MM.1S (cell line): Measurements from ENCODE around the gene TMPRSS13.

Experiments
- CTCF ChIP-seq: fragments of 300-600 bp; sonication (generic); IDR thresholded peaks from 2 replicates; pipeline ENCODE4 v1.5.1; 2016; ENCODE audit warnings: antibody characterized with exemption, low read length, mixed read lengths
- EZH2 ChIP-seq: fragments of 300-600 bp; sonication (generic); optimal IDR thresholded peaks from 2 replicates; pipeline ENCODE3; 2017; ENCODE audit warnings: low read depth, mild to moderate bottlenecking, antibody characterized with exemption, low read length, mixed read lengths
- EZH2phosphoT487 ChIP-seq: fragments of 300-600 bp; sonication (generic); IDR thresholded peaks from 2 replicates; pipeline ENCODE4 v1.6.1; 2018; ENCODE audit warnings: antibody characterized with exemption, low read length

- TF ChIP-seq CTCF (no peak), EZH2 (no peak), EZH2phosphoT487 (no peak)
Observed at GRCh38 chr11:117961896-117962295, 32.7 kb upstream of the TMPRSS13 start.
